GM19238 (cell line): ENCODE results near the gene PHF1.
A peak's percentile ranks its signal among the peaks of the same experiment; 100 is the strongest.

Source experiments
- DNase-seq: peaks from one replicate; pipeline ENCODE4 v3.0.0; 2011; ENCODE audit warnings: low spot score; ENCODE audit not compliant: insufficient read length

PHF1 gene

DNA sequence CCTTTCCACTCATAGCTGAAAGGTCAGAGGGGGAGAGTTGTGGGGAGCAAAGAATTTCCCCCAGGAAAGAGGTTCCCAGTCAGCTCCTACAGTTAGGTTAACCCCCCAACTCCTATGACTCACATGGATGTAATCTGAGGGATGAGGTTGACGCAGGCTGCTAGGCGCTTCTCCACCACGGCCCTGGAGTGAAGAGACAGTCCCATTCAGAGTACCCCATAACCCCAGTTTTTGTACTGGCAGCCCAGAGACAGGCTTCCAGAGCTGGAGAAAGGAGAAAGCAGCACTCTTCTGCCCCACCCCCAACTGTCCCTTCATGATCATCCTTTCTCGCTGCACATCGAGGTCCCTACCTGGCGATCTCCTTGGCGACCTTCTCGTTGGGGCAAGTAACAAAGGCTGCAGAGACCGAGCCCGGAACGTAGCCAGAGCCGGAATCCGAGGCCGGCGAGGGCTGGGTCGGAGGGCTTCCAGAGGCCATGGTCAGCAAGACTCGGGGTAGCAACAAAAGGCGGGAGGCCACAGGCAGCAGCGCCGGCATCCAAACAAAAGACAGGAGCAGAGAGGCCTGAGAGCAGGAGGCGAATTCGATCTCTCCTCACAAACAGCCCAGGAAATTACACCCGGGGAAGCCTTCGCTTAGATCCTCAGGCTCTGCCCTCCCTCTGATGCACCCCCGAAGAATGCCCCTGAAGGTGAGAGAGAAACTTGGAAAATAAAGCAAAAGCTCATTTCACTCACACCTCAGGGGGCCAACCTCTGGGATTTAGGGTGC lies 6.5 kb downstream of the PHF1 start:
- DNase-seq = no peak

DNA sequence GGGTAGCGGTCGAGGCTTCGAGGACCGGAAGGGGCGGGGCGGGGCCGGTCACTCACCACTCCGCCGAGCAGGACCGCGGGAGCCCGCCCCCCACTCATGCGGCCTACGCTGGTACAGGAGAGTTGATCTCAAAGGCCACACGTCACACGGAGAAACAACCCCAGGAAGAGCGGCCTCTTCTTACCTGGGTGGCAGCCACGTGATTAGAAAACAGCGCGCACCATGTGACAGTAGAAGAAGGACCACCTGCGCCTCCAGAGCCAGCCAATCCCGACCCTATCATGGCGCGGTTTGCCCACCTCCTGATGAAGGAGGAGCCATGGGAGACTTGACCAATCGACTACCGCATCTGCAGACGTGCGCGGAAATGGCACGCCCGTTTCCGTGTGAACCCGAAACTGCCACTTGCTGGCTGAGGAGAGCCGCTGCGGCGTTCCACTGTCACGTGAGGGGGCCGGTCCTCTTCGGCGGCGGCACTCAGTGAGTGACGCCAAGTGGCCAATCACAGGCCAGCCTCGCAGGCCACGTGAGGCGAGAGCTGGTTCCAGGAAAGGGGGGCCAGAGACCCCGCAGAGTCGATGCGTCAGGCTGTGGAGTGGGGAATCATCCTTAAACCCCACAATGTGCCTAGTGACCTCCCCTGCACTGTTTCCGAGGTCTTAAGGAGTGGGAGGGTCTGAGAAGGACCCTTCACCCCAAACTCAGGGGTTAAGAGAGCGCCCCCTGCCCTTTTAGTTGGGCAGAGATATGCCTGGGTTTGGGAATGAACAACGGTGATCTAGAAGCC lies 7.3 kb downstream of the PHF1 start, which contains the start of gene CUTA:
Gene CUTA (minus strand): TSS at position 205 of the 787 bp plus-strand sequence. CDS start 107 bp downstream, at position 98.
- DNase-seq = peak; percentile 92

DNA sequence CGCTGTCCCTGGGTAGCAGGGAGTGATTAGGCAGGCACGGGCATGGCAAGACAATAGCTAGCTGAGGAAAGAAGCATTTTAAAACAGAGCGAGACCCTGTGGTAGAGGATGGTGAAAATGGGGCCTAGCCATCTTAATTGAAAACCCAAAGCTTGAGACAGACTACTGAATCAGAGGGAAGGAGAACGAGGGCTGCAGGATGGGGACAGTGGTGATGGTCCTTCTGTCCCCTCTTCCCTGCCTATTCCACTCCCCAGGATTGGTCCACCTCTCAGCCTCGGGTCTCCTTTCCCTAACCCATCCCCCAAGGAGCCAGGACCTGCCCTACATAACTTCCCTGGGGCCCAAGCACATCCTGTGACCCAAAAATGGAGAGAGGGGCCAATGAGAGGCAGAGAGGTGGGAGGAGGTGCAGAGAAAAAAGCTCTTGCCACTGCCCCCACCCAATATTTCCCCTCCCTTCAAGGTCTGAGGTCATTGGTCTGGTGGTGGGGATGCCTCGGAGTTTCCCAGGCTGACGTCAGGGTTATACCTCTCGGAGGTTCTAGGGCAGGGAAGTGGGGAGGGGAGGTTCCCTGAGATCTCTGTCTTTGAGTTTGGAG lies 8.0 kb downstream of the PHF1 start:
- no peak for DNase-seq

DNA sequence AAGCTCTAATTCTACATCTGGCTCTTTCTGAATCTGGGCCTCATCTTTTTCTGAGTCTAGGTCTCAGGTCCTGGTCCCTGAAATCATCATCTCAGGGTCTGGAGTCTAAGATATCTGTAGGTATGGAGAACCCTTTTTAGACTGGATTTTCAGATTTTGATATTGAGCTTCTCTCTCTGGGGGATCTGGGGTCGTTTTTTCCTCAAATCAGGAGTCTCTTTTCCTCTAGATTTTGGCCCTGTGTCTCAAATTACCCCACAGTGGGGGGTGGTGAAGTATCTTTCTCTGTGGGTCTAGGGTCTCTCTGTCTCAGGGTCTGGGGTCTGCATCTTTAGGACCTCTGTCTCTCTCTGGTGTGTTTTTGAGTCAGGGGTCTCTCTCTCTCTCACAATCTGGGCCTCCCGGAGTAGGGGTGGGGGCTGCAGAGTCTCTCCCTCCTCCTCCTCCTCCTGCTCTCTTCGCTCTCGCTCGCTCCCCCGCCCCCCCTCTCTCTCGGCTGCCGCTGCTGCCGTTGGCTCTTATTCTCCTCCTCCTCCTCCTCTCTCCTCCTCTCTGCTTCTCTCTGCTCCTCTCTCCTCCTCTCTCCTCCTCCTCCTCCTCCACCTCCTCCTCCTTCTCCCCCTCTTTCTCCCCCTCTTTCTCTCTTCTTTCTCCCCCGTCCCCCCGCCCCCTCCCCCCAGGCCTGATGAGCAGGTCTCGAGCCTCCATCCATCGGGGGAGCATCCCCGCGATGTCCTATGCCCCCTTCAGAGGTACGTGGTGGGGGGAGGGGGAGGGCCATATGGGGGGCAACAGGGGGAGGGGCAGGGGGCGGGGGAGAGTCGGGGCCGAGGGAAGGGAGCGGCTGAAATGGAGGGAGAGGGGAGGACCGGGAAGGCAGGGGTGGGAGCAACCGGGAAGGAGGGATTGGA lies 9.0 kb downstream of the PHF1 start, which contains the start of gene SYNGAP1:
Gene SYNGAP1 (plus strand): TSS at position 486 of the 911 bp plus-strand sequence. CDS start 200 bp downstream, at position 686.
- DNase-seq = no peak

DNA sequence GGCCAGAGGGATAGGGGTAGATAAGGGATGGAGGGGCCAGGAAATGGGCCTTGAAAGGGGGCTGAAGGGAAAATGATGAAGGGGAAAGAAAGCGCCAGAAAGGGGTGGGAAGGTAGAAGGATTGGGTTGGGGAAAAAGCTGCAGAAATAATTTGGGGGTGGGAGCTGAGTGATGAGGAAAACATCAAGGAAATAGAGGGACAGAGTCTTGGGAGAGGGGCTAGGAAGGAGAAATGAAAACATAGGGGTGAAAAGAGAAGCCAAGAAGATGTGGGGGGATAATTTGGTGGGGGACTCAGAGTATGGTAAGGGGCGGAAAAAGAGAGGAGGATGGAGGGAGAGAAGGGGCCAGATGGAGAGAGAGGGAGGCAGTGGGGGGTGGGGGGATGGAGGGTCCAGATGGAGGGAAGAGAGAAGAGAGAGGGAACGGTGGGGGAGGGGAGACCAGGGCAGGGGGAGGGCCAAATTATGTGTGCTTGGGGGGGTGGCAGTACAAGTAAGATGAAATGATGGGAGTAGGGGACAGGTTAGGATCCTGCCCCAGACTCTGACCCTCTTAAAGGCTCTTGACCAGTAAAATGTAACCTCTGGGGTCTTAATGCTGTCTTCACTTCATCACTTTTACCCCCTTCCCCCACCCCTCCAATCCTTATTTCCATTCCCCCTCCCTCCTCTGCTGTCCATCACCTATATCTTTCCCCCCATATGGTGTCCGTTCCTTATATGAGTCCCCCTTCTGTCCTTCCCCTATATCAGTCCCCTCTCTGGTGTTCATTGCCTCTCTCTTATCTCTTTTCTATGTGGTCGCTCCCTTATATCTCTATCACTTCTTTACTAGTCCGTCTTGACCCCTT lies 9.9 kb downstream of the PHF1 start:
- DNase-seq = no peak

DNA sequence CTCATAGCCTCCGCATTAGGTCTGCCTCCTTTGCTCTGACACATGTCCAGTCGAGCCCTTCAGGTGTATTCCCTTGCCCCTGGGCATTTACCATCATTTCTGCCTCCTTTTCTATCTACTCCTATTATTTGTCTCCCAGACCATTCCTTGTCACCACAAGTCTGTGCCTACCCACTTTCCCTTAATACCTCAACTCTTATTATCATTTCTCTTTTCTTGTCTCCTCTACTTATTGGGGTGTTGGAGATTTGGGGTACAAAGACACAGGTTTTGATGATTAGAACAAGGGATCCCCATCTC lies 10.5 kb downstream of the PHF1 start:
- no peak for DNase-seq

DNA sequence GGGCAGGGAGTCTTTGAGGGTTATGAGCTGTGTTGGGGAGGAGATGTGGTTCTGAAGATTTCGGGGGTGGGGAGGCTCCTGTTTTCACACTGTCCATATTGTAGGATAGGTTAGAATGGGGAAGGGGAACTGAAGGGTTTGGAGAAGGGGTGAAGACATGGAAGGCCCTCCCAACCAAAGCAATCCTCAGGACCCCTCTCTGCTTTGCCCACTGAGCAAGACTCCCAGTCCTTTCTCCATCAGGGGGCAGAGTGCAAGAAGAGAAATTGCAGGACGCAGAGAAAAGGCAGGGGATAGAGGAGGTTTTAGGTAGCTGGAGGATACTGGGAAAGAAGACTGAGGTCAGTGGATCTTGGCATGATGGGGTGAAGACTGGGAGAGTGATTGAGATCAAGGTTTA lies 13.0 kb downstream of the PHF1 start:
- no peak for DNase-seq

DNA sequence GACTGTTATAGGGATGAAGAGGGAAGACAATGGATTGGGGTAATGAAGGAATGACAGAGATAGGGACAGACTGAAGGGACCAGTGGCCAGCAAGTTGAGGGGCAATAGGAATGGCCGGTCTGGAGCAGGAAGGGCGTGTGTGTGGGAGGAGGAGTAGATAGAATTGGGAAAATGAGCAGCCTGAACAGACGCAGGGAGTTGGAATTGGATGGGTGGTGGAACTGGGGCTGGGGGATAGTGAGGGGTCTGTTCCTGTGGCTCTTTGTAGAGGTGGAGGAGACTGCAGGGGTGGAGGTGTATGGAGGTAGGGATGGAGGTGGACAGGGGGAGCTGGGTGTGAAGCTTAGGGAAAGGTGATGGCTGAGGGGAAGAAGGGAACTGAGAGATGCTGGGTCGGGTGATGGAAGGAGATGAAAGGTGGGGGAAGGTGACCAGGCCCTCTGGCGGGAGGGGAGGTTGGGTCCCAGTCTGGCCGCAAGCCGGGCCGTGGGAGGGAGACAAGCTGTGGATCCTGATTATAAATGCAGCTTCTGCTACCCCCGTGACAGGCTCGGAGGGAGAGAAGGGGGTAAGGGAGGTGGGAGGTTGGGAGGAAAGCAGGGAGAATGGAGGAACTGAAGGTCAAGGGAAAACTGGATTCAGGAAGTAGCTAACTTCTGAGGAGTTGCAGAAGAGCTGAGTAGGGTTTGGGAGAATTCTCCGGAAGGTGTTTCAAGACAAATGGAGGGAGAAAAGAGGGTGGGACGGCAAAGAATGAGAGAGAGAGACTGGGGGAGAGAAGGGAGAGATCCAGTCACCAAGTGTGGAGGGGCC lies 14.2 kb downstream of the PHF1 start:
- DNase-seq = no peak

DNA sequence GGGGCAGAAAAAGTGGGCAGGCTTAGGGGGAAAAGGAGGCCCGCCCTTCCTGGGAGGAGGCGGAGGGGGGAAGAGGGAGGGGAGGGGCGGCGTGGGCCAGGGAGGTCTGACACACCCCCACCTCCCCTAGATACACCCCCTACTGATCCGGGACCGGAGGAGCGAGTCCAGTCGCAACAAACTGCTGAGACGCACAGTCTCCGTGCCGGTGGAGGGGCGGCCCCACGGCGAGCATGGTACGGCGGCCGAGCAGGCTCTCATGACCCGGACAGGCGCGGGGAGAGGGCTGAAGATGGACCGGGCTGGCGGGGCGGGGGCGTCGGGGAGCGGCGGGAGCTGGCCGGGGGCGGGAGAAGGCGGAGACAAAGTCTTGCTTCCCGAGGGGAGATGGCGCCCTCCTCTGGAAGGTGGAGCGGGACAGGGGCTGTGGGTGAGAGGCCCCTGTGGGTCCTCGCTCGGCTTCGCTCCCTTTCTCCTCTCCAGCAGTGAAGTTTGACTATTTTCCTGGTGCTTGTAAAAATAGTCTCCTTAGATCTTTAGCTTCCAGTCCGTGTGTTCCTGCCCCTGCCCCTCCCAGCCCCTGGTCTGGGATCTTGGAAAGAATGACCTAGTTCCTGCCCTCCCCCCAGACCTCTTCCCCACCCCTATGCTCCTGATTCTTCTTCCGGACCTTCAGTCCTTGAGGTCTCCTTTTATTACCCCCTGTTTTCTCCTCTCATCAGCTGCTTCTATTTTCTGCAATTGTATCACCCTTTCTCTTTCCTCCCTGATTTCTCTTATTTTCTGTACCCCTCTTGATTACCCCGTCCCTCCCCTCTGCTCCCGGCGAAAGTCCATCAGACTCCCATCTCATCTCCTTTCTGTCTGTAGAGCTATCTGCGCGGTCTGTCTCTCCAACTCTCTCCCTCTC lies 15.1 kb downstream of the PHF1 start:
- DNase-seq = peak; percentile 87

DNA sequence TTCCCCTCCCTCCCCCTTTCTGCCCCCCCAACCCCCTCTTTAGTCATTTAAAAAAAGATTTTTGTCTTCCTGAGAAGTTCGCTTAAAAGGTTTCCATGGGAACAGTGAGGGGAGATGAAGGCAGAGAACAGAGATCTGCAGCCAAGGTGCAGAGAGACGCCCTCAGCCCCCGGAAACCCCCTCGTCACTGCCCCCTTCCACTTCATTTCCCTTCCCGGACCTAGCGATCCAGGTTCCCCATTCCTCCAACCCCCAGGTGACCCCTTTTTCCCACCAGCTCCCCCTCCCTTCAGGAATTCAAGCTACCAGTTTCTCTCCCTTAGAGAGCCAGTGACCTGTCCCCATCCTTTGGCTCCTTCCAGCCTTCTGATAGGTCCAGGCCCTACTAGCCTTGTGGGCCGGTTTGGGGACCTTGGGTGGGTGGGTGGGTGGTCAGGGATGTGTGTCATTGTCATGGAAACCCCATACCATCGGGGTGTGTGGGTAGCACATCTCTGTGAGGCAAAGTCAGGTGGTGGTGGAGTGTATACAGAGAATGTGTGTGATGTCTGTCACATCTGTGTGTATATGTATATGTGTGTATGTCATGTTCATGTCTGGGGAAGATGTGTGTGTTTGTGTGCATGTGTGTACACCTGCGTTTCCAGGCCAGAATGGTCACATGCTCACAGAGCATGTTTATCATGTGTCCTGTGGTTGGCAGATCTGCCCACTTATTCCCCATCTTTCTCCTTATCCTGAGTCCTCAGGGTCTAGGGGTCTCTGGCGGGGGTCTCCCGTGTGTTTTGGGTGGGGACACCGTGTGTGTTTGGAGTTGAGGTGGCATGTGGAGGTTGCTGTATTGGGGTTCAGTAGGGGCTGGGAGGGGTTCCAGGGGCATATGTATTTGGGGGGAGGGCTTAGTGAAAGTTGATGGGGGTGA lies 16.0 kb downstream of the PHF1 start:
- no peak for DNase-seq

DNA sequence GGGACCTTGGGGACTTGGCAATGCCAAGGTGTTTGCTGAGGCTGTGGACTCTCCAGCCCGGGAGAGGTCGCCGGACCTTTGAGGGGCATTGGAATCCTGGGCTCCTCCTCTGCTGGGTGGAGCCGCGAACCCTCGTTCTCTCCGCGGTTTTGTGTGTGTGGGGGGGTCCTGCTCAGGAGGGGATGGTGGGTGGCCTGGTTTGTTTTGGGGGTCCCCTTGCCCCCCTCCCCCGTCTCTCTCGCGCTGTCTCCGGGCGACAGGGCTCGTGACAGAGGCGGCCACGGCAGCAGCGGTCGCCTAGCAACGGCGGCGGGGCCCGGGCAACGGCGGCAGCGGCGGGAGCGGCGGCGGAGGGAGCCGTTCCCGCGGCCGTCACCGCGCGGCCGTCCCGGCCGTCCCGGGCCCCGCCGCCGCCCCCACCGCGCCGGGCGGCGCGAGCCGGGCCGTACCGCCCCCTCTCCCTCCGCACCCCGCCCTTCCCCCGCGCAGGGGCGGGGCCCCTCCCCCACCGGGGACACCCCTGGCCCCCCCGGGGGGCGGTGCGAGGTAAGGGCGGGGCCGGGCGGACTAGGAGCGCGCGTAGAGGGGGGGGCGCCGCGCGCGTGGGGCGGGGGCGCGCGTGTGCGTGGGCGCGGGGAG lies 16.9 kb downstream of the PHF1 start:
- peak; percentile 58 for DNase-seq

DNA sequence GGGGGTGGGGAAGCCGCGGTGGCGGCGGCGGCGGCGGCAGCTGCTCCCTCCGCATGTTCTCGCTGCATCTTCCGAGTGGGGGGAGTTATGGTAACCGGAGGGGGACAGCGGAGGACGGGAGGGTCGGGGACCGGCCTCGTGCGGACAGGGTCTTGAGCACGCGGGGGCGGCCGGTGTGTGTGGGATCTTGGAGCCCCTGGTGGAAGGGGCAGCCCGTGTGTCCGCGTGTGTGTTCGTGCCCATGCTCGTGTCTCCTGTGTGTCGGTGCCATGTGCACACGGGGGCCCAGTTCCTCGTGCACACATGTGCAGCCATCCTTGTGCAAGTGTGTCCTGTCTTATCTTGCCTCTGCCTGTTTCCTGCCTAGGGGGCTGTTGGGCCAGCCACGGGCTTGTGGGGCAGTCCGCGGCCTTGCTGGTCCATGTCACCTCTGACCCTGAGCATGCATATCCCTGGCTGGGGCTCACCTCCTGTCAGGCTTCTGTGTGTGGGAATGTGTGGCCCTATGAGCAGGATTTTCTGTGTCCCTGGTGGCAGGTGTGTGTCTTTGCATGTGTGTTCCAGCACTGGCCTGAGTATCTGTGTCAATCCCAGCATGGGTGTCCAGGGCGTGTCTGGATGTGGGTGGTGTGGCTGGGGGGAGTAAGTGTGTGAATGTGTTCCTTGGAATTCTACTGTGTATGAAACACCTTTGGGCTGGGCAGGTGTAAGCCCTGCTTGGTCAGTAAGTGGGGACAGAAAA lies 17.6 kb downstream of the PHF1 start:
- DNase-seq = peak; percentile 57

DNA sequence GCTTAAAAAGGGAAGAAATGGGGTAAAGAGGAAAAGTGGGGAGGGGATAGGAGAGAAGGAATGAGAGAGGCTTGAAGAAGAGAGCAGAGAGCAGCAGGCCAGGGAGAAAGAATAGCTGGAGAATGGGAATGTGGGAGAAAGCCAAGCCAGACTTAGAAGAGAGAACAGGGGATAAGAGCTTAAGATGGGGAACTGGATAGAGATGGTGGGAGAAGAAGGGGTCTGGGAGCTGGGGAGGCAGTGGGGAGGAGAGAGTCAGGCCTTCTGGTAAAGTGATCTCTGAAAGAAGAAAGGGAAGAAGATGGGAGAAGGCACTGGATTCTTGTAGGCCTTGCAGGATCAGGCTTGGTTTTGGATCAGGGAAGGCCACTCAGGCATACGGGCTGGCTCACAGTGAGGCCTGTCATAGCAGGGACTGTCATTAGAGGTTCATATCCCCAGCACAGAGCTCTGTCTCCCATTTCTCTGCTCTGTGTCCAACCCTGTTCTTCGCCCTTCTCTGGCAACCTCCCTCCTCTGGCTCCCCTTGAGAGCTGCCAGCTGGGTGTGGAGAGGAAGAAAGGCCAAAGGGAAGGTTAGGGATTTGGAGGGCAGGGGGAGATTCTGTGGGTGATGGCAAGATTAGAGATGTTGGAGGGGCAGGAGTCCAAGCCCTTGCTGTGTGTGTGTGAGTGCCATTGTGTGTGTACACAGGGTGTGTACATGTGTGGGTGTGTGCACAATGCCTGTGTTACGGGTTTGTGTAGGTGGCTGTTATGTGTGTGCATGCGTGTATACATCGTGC lies 18.3 kb downstream of the PHF1 start:
- DNase-seq = no peak

DNA sequence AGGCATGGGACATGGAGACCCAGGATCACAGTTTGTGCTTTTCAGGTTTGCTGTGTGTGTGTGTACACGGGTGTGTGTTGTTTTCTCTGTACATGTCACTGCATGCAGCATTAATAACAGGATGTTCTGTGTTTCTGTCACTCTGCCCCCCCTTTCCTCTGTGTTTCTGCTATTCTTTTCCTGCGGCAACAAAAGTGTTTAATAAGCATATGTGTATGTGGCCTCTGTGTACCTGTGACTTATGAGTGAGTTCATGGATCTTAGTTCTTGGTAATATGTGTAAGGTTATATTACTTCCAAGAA lies 18.9 kb downstream of the PHF1 start:
- DNase-seq = no peak

DNA sequence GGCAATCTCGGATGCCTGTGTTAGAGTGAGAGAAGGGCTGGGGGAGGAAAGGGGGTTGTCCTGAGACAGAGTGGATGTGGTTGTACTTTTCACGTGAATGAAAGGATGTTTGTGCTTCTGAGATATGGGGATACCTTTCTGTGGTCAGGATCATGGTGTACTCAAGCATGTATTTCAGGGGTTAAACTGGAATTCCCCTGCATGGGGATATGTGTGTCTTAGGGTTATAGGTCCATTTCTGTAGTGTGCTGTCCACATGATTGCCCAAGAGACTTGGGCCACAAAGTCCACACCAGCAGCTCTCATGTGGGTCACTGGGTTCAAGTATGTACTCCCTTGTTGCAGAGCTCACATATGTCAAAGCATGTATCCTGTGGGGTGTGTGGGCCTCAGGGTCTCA lies 19.5 kb downstream of the PHF1 start:
- no peak for DNase-seq
